Urothelium cell line (cell line): Measurements from ENCODE around the gene MSGN1.

Experiments used
- DNase-seq: peaks from one replicate; pipeline ENCODE4 v3.0.0; 2011; ENCODE audit warnings: low spot score, mixed read lengths
- FAIRE-seq: peaks from 2 replicates; lab custom pipeline; 2011; peaks lifted over from hg19 to GRCh38; lab: Jason Lieb, UNC

The MSGN1 gene, protein sequence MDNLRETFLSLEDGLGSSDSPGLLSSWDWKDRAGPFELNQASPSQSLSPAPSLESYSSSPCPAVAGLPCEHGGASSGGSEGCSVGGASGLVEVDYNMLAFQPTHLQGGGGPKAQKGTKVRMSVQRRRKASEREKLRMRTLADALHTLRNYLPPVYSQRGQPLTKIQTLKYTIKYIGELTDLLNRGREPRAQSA

GRCh38 chr2:17816396-17817245 is at the start of gene MSGN1:
Gene MSGN1, plus strand, starts transcription at chr2:17816460. Its CDS starts 59 bp downstream, at chr2:17816519.
- DNase-seq (no peak), FAIRE-seq (peak; percentile 9)

- FAIRE-seq (no peak), DNase-seq (no peak)
These were observed 47.4 kb upstream of the MSGN1 start for GRCh38 chr2:17768894-17769293.

- DNase-seq: no peak
- FAIRE-seq: no peak
These were observed 44.3 kb upstream of the MSGN1 start for GRCh38 chr2:17771956-17772355.

GRCh38 chr2:17772532-17772931 is 43.7 kb upstream of the MSGN1 start:
- FAIRE-seq: no peak

DNA sequence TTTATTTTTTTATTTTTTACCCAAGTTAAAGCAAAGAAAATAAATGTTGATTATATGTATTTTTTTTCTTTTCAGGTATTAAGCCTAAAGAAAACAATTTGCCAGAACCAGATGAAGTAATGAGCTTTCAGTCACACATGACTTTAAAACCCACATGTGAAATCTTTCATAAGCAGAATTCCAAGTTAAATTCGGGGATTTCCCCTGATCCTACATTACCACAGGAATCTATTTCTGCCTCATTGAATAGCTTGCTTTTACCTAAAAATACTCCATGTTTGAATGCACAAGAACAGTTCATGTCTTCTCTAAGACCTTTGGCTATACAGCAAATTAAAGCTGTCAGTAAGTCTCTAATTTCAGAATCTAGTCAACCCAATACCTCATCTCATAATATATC is 35.7 kb upstream of the MSGN1 start:
- FAIRE-seq (no peak), DNase-seq (no peak)

More at GRCh38 chr2:17772532-17772931, 43.7 kb upstream of the MSGN1 start:
- DNase-seq: no peak

DNA sequence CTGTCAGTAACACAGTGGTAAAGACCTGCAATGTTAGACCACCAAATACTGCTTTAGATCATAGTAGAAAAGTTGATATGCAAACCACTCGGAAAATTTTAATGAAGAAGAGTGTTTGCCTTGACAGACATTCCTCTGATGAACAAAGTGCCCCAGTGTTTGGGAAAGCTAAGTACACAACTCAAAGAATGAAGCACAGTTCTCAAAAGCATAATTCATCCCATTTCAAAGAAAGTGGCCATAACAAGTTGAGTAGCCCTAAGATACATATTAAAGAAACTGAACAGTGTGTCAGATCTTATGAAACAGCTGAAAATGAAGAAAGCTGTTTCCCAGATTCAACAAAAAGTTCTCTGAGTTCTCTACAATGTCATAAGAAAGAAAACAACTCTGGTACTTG is 34.8 kb upstream of the MSGN1 start:
- no peak for DNase-seq

GRCh38 chr2:17786727-17787126 is 29.5 kb upstream of the MSGN1 start:
- DNase-seq (no peak), FAIRE-seq (no peak)

More for the DNA sequence above, 34.8 kb upstream of the MSGN1 start:
- FAIRE-seq: no peak

DNA sequence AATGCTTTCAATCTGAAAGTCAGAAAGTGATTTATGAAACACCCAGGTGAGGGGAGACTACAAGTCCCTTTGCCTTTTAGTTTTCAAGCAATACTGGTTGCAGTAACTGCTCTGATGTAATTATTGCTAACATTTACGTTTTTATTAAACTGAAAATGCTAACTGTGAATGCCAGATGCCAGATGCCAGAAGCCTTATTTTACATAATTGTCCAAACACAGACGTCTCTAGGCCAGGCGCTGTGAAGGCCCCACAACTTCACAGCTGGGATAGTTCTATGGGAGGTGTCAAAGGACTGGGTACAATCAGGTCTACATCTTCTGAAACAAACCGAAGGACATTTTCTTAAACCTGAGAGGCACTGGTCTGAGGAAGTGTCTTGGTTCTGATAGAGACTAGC is 27.5 kb upstream of the MSGN1 start:
- DNase-seq (no peak), FAIRE-seq (no peak)

- FAIRE-seq (no peak), DNase-seq (no peak)
These were observed 25.7 kb upstream of the MSGN1 start for GRCh38 chr2:17790536-17790935.

- no peak for DNase-seq
- FAIRE-seq: no peak
These were observed 25.0 kb upstream of the MSGN1 start for GRCh38 chr2:17791121-17791816.

GRCh38 chr2:17791817-17792130 is 24.5 kb upstream of the MSGN1 start:
- no peak for FAIRE-seq
- DNase-seq: no peak

DNA sequence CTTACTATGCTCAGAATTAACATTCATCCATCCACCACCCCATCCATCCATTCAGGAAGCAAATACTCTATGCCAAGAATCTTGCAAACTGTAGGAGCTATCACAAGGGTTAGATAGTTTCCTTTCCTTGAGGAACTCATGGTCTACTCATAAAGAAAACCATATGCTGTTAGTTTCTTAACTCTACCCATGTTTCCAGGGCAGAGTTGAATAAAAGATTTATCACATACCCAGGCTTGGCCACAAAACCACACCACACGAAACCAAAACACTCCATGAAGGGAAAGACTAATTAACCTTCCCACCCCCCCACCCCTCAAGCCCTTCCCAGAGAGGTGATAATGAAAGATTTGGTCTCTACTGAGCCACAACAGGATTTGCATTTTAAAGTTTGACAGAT is 23.7 kb upstream of the MSGN1 start:
- FAIRE-seq: no peak

DNA sequence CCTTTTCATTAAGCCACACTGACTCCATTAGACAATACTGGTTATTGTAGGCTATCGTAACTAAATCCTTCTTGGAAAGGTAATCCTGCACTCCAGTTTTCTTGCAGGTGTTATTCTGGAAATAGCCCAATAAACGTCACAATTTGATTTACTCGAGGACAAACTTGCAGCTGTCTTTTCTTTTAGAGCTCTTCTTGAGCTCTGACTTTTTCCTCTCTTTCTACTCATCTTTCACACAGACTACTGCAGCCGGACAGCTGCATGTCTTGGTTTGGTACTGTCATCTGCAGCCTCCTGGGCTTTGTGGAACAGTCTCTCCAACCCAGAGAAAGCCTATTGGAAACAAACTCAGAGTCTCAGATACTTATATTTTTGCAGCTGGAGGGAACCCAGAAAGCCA is 23.0 kb upstream of the MSGN1 start:
- no peak for DNase-seq
- FAIRE-seq: no peak

More for the DNA sequence above, 23.7 kb upstream of the MSGN1 start:
- no peak for DNase-seq

- FAIRE-seq (no peak), DNase-seq (no peak)
These were observed 22.4 kb upstream of the MSGN1 start for GRCh38 chr2:17793803-17794354.

DNA sequence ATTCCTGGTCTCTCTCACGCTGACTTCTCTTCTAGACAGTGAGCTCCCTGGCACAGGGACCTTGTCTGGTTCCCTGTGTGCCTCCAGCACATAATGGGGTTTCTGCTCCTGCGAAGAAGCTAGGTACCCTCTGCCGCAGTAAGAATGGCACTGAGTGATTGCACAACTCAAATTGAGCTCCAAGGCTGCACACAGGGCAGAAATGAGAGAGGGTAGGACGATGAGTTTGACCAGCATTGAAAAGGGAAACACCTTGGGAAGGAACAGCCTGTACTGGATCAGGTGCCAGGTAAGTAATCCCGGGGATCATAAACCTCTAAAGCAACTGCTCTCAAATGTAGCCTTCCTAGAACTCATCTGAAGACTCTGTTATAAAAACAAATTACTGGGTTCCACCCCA is 21.0 kb upstream of the MSGN1 start:
- FAIRE-seq (no peak), DNase-seq (no peak)

- DNase-seq (no peak), FAIRE-seq (no peak)
These were observed 17.9 kb upstream of the MSGN1 start for GRCh38 chr2:17798338-17798737.

DNA sequence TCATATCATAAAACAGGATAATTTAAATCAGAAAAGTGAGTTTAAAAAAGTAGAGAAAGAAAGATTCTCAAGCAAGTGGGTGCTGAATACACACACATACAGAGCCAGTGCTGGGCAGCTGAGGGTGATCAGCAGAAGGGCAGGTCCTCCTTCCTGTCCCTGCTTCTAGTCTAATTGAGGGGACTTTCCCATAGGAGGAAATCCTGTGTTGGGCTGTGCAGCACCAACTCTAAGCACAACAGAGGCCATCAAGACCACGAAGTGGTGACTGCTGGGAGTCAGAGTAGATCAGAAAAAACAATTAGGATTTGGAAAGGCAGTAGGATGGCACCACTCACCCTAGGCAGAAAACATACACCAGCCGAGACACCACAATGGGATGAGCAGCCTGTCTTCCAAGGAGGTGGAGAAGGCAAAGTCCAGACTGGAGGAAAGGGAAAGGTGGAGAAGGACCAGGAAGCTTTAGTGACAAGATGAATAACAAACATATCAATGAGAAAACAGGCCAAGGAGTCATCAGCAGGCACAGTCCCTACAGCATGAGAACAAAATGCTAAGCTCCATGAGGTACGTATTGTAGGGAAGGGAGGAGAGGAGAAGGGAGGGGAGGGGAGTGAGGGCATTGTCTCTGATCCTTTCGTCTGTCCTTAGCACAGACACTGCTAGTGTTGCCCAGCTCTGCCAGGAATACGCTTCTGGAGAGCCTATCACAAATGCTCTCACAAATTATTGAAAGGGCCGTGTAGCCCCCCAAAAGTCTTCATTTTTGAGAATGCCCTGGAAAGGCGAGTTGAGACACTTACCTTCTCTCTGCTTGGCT is 16.7 kb upstream of the MSGN1 start:
- DNase-seq (no peak), FAIRE-seq (no peak)

GRCh38 chr2:17800219-17800618 is 16.0 kb upstream of the MSGN1 start:
- FAIRE-seq (no peak), DNase-seq (no peak)

DNA sequence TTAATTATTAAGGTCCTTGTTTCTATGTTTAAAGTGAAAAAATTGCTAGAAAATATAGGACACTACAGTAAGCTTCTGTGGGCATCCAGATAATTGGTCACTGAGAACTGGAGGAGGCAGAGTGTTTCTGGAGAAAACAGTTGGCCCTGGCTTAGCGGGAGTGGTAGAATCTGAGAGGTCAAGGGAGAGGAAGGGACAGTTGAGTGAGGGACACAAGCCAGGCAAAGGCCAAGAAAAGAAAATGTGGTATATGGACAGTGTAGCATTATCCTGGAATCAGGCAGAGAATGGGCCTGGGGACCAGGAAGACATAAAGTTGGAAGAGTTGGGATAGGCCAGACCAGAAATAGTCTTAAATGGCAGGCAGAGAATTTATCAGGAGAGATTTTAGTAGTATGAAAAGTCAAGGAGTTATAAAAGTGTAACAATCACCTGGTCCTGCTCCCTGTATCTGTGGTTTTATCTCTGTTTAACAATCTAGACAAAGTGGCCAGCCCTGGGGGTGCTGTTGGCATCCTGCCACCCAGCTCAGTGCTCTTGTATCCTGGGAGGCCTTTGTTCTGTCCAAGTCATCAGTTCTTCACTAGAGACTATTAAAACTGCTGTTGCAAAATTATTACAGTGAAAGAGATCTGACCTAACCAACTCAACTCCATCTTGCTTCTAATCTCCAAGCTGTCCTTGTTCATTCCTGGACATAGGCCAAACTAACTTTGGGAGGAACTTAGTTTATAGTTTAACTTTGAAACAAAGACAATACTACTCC is 15.4 kb upstream of the MSGN1 start:
- no peak for FAIRE-seq
- peak; percentile 21 for DNase-seq

GRCh38 chr2:17803497-17803896 is 12.8 kb upstream of the MSGN1 start:
- DNase-seq: no peak
- FAIRE-seq: no peak
